Mammary epithelial cell (primary cell): ENCODE measurements around the gene DNAJC10.

Source experiments
- CTCF ChIP-seq, 2 donors: IDR thresholded peaks in 1 of 2; conservative IDR thresholded peaks in 1 of 2; 2 replicates each; pipeline ENCODE4 v1.5.1; 2011 to 2012; ENCODE audit warnings: inconsistent platforms in 2 of 2, low read length in 2 of 2, mild to moderate bottlenecking in 2 of 2, control low read depth in 1 of 2, low read depth in 1 of 2; ENCODE audit not compliant: insufficient read depth in 1 of 2; ENCODE audit errors: extremely low read depth in 1 of 2
- EZH2 ChIP-seq: IDR thresholded peaks from 2 replicates; pipeline ENCODE4 v1.6.1; 2012; ENCODE audit warnings: low read length, inconsistent platforms, borderline replicate concordance

- TF ChIP-seq CTCF (conservative IDR thresholded peaks at IDR 0.05 in 1 of 2, IDR thresholded peaks at IDR 0.05 in 1 of 2; ENCODE audit: extremely low read depth in 1 of 2, insufficient read depth in 1 of 2, low read depth in 1 of 2, low read length in 2 of 2): no peak
- TF ChIP-seq EZH2: no peak
These were observed 111.3 kb downstream of the DNAJC10 start for GRCh38 chr2:182827182-182827879.
